Transverse colon (tissue), 4 donors: Measurements from ENCODE around the gene DLG4. TPM values are rescaled to one million over a fixed set of nuclear protein-coding genes. Genes with fewer than 3 reads are reported as not detected.
A peak's percentile ranks its signal among the peaks of the same experiment; 100 is the strongest.

Experiments used
- DNase-seq: peaks from one replicate; pipeline ENCODE4 v3.0.0-alpha.2; 2019
- H3K27ac ChIP-seq, 4 donors: fragments of 200-600 bp; sonication (generic); 2 replicates each; pipeline ENCODE4 v1.5.1; 2016 to 2018; ENCODE audit warnings: inconsistent platforms in 4 of 4
- H3K27me3 ChIP-seq: fragments of 200-600 bp; sonication (generic); 2 replicates; pipeline ENCODE4 v1.5.1; 2017; ENCODE audit warnings: inconsistent platforms
- H3K36me3 ChIP-seq, 4 donors: fragments of 200-600 bp; sonication (generic); 2 replicates each; pipeline ENCODE4 v1.5.1; 2017 to 2019; ENCODE audit warnings: inconsistent platforms in 4 of 4
- H3K4me1 ChIP-seq, 4 donors: fragments of 200-600 bp; sonication (generic); 2 replicates each; pipeline ENCODE4 v1.5.1; 2017 to 2020; ENCODE audit warnings: inconsistent platforms in 4 of 4
- H3K4me3 ChIP-seq, 4 donors: fragments of 200-600 bp; sonication (generic); 1 replicate in 1 of 4; 2 replicates in 3 of 4; pipeline versions ENCODE4 v1.5.1 to v1.6.1; 2017 to 2019; ENCODE audit warnings: inconsistent platforms in 4 of 4
- H3K9me3 ChIP-seq, 2 donors: fragments of 200-600 bp; sonication (generic); 2 replicates each; pipeline ENCODE4 v1.5.1; 2017 to 2019; ENCODE audit warnings: inconsistent platforms in 2 of 2
- EP300 ChIP-seq: sonication (generic); formaldehyde crosslinking; IDR thresholded peaks from one replicate; pipeline ENCODE4 v1.6.1; 2017; ENCODE audit warnings: antibody characterized with exemption, low read depth
- POLR2A ChIP-seq: fragments of 450-650 bp; IDR thresholded peaks from one replicate; pipeline ENCODE4 v1.6.1; 2016; ENCODE audit warnings: antibody characterized with exemption, mild to moderate bottlenecking, moderate library complexity
- POLR2AphosphoS5 ChIP-seq, 3 donors: sonication (generic); formaldehyde crosslinking; IDR thresholded peaks; one replicate each; pipeline ENCODE4 v1.6.1; 2016; ENCODE audit warnings: antibody characterized with exemption in 3 of 3
- WGBS, 2 donors: methylation state at CpG; one replicate each; pipeline ENCODE4 v1.1.5; 2018; ENCODE audit warnings: low coverage in 1 of 2; 5-methylcytosine and 5-hydroxymethylcytosine counted together
- in situ Hi-C, 4 donors: fragments of 200-750 bp; cut with MboI; loops; one replicate each; pipeline versions ENCODE4 v1.15.0 to v1.15.1; 2017; ENCODE audit warnings: low sequenced_read_pairs in 3 of 4, low pct_ligation_motif_present in 1 of 4, low pct_unique_long_range_greater_than_20kb in 1 of 4
- intact Hi-C: fragments of 100-400 bp; cut with DNase I; formaldehyde crosslinking; loops from one replicate; pipeline ENCODE4 v1.15.1; 2023; ENCODE audit warnings: low total_unique reads
- total RNA-seq, 4 donors: library from RNA; depleted of rRNA; stranded (reverse); fragments of >200 nt; gene quantifications; one replicate each; pipeline ENCODE4 v1.1.0, GENCODE V29; 2016
- TF ChIP-seq, protein P1 (sequence below), 5 experiments: fragments of 200-600 bp in 3 of 5; fragments of 450-650 bp in 2 of 5; sonication (generic) in 3 of 5; IDR thresholded peaks; 1 replicate in 2 of 5; 2 replicates in 3 of 5; pipeline ENCODE4 v1.5.1; 2016 to 2017; ENCODE audit warnings: antibody characterized with exemption in 5 of 5, inconsistent platforms in 3 of 5, mild to moderate bottlenecking in 2 of 5, moderate library complexity in 1 of 5

The DLG4 gene
- total RNA-seq, 4 donors from 2014 or later, result 2.4 to 15.7 (median 6.1) TPM

- Histone ChIP-seq H3K27ac (peak overlapping the region; percentile 95 to 100 (median 98)), H3K36me3 (peaks cover 0 to 10% (median 0%) of the 10 kb centered on the region in 4 donors), H3K27me3 (no peaks in the 10 kb centered on the region), H3K4me3 (peak overlapping the region; percentile 60 to 100 (median 97)), H3K9me3 (no peaks in the 10 kb centered on the region), H3K4me1 (peaks cover 14 to 50% (median 40%) of the 10 kb centered on the region in 4 donors)
- in situ Hi-C loops, result no loop called here
- WGBS, 2 donors, result 53 to 64% methylated on average over 5 of the region's 5 CpGs
- DNase-seq, result no peak
- intact Hi-C loops, result no loop called here
- TF ChIP-seq POLR2A (no peak), EP300 (no peak), POLR2AphosphoS5 (IDR thresholded peaks at IDR 0.05) (no peak)
- TF ChIP-seq, protein P1, sequence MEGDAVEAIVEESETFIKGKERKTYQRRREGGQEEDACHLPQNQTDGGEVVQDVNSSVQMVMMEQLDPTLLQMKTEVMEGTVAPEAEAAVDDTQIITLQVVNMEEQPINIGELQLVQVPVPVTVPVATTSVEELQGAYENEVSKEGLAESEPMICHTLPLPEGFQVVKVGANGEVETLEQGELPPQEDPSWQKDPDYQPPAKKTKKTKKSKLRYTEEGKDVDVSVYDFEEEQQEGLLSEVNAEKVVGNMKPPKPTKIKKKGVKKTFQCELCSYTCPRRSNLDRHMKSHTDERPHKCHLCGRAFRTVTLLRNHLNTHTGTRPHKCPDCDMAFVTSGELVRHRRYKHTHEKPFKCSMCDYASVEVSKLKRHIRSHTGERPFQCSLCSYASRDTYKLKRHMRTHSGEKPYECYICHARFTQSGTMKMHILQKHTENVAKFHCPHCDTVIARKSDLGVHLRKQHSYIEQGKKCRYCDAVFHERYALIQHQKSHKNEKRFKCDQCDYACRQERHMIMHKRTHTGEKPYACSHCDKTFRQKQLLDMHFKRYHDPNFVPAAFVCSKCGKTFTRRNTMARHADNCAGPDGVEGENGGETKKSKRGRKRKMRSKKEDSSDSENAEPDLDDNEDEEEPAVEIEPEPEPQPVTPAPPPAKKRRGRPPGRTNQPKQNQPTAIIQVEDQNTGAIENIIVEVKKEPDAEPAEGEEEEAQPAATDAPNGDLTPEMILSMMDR (IDR thresholded peaks at IDR 0.05), result no peak
Measured at GRCh38 chr17:7253082-7253481, 33.4 kb upstream of the DLG4 start.

DNA sequence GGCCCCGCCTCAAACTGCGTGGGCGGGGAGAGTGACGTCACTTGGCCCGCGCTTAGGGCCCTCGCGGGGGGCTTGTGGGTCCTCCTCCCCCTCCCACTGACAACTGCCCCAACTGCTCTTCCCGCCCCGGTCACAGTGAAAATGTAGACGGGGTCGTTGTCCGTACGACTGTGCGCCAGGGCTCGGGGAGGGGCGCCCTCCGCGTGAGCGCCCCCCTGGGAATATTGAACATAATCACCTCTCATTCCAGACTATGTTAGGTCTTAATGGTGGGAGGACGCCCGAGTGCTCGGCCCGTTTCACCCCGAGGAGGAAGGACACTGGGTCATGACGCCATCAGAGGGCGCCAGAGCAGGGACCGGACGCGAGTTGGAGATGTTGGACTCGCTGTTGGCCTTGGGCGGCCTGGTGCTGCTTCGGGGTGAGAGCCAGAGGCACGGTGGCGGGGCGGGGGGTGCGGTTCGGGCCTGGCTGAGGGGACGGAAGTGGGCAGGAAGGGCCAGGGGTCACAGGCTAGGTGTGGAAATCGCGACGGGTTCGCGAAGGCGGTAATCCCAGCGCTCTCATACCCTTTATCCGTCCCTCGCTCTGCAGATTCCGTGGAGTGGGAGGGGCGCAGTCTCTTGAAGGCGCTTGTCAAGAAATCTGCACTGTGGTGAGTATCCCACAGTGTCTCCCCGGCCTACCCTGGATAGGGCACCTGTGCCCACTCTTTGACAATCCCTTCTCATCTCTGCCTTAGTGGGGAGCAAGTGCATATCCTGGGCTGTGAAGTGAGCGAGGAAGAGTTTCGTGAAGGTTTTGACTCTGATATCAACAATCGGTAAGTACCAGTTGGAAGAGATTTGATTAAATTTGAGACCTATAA is 32.8 kb upstream of the DLG4 start, which contains the start of gene ELP5:
ELP5 (plus strand) TSS at position 40 of the 868 bp plus-strand sequence; CDS start at position 376, 336 bp downstream.
- Histone ChIP-seq H3K27ac (peak within 1 kb of the TSS; percentile 95 to 100 (median 98)), H3K27me3 (no peaks in the 10 kb centered on the region), H3K9me3 (no peaks in the 10 kb centered on the region), H3K4me1 (peaks cover 14 to 43% (median 34%) of the 10 kb centered on the region in 4 donors), H3K4me3 (peak within 1 kb of the TSS; percentile 79 to 100 (median 97)), H3K36me3 (peaks cover 0 to 10% (median 0%) of the 10 kb centered on the region in 4 donors)
- intact Hi-C loops, result no loop called here
- TF ChIP-seq, protein P1 (IDR thresholded peaks at IDR 0.05), result peak in 4 of 5 experiments; percentile 27 to 40 (median 28)
- peak; percentile 79 to 88 (median 86) for TF ChIP-seq POLR2AphosphoS5 (IDR thresholded peaks at IDR 0.05)
- TF ChIP-seq EP300, result no peak
- peak; percentile 82 for TF ChIP-seq POLR2A
- 0 to 9% methylated on average over 3 to 53 of the region's 55 CpGs for WGBS, 2 donors
- in situ Hi-C loops, result no loop called here
- peak; percentile 96 for DNase-seq

GRCh38 chr17:7251661-7252175 is 32.1 kb upstream of the DLG4 start, which contains the start of gene CTDNEP1:
TSS of gene CTDNEP1 (minus strand) at chr17:7251734. CDS start at chr17:7251296, 438 bp downstream.
- Histone ChIP-seq H3K27me3 (no peaks in the 10 kb centered on the region), H3K9me3 (no peaks in the 10 kb centered on the region), H3K4me1 (peaks cover 14 to 42% (median 34%) of the 10 kb centered on the region in 4 donors), H3K36me3 (peaks cover 0 to 12% (median under 1%) of the 10 kb centered on the region in 4 donors), H3K27ac (peak within 1 kb of the TSS; percentile 95 to 100 (median 98)), H3K4me3 (peak within 1 kb of the TSS; percentile 79 to 100 (median 97))
- peak; percentile 72 to 84 (median 78) for TF ChIP-seq POLR2AphosphoS5 (IDR thresholded peaks at IDR 0.05)
- TF ChIP-seq, protein P1 (IDR thresholded peaks at IDR 0.05), result no peak
- TF ChIP-seq POLR2A, result peak; percentile 55
- intact Hi-C loops (no loop called here), in situ Hi-C loops (no loop called here)
- WGBS, 2 donors, result 2% methylated on average over 37 of the region's 41 CpGs; no CpG with 5 or more reads in 1 of the 2 donors
- DNase-seq, result peak; percentile 99
